A549 treated with RU486 at 1 μM for 4 hours (cell line): ENCODE data around the gene HOXB2. TPM values are rescaled to one million over a fixed set of nuclear protein-coding genes. Genes with fewer than 3 reads are reported as not detected.

ENCODE experiments used
- total RNA-seq: library from RNA; stranded (reverse); fragments of 200-300 nt; extraction: Qiagen RNA extraction; gene quantifications from 5 replicates; pipeline ENCODE4 v1.2.3, GENCODE V29; 2022; ENCODE audit warnings: low read depth

HOXB2 gene
- 0.43 to 1.1 TPM (median 0.53 TPM) in 5 replicates for total RNA-seq

DNA sequence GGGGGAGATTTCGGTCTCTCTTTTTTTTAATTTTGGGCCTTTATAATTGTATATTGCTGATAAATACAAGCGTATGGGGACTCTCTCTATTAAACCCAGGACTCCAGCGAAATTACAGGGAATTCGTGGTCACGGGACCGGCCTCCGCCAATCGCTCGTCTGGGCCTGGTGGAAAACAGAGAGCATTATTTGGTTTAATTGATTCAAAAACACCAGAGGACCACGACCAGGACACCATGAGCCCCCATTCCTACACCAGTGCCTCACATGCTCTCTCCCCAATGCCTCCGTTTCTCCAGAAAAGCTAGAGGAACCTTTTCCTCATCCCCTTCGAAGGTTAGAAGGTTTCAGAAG, at the start of gene HOXB2:
TSS of gene HOXB2 (minus strand) at position 88 of the 354 bp plus-strand sequence. CDS start 198 bp downstream, outside the sequence.

DNA sequence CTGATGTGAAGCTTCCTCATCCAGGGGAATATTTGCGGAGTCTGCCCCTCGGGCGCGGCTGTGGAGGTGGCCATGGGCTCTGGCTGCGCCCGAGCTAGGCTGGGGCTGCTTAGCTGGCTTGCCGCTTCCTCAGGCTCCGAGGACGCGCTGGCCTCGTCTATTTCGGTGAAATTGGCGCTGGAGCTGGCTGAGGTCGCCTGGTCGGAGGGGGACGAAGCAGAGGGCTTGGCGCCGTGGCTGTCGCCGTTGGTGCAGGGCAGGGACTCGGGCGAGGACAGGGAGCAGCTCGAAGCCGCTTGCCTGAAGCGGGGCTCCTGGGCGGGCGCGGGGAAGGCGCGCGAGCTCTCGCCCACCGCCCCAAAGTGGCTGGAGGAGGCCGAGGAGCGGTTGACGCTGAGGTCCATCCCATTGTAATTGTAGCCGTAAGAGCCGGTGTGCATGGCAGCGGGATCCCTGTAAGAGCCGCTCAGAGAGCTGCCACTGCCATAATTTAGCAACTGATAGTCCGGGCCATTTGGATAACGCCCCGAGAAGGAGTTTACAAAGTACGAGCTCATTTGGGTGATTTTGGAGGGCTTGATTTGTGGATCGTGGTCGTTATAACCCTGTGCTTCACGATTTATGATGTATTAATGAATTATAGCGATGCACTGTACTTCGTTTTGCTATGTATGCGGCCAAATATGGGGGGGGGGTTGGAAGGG, 48.4 kb upstream of the HOXB2 start, which contains the start of gene HOXB5:
TSS of gene HOXB5 (minus strand) at position 654 of the 704 bp plus-strand sequence. CDS start at position 557, 97 bp downstream.

DNA sequence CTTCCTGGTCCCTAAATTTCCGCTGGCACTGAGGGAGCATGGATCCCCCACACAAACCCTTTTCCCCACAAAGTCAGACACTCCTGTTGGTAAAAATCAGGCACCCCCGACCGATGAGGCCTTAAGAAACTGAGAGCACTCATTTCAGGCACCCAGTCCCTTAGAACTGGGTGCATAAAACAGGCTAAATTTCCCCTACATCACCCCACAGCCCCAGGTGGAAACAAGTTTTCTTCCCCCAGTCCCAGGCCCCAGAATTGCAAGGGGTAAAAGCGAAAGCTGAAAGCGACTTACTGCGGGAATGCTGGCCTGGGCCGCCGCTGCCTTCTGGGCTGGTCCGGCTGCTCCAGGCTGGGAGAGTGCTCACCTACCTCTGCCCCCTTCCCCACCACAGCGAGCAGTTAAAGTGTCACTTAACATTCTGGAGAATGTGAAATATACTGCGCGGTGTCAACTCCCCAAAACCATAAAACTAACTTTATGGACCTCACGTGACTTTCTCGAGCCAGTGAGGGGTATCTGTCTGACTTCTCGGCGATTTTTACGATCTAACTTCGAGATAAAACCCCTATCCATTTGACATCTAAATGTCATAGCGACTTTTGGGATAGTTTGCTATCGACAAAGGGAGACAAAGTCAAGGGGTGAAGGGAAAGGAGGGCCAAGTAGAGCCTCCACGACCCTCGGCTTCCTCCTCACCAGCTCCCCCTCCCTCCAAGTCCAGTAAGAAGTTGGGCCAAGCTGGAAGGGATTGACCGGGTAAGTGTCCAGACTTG, 45.1 kb upstream of the HOXB2 start, which contains the start of gene HOXB3:
TSS of gene HOXB3 (minus strand) at position 411 of the 776 bp plus-strand sequence. CDS start 37,767 bp downstream, outside the sequence.

DNA sequence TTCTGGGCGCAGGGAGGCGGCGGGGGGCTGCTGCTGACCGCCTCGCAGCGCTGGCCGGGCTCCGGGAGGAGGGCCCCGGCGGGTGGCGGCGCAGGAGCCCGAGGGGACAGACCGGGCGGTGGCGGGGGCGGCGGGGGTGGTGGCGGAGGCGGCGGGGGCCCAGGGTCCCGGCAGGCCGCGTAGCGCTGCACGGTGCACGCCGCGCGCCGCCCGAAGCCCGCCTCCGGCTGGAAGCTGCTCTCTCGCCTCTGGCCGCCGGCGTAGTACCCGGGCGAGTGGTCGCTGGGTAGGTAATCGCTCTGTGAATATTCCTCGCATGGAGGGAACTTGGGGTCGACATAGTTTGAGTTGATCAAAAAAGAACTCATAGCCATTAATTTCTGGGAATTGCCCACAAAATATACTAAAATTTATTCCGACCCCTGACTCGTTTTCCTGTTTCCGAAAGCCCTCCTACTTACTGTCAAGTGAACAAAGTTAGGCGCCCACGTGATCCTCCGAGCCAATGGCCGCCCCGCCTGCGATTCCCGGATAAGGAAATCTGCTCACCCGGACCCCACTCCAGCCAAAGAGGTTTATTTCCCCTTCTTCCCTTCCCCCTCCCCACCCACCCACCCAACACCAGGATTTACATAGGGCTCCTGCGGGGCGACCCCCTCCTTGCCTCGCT, 33.2 kb upstream of the HOXB2 start, which contains the start of gene HOXB4:
TSS of gene HOXB4 (minus strand) at position 405 of the 670 bp plus-strand sequence. CDS start at position 374, 31 bp downstream.

DNA sequence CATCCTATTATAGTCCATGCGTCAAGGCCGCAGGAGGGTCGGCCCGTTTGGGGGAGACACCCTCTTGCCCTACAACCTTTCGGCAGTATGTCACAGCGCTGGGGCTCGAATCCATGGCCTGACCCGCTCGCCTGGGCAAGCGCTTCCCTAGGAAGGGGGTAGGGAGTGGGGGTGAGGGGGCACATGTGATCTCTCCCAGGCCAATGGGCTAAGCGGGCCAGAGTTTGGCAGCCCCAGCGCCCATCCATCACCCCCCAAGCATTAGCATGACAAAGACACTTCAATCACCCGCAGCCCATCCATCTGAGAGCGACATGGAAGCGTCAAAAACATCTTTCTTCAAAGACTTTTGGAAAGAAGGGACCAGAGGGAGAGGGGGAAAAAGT, 14.0 kb downstream of the HOXB2 start, which contains the start of gene HOXB1:
TSS of gene HOXB1 (minus strand) at position 125 of the 386 bp plus-strand sequence. CDS start at position 18, 107 bp downstream.

Other genes with a start within 250 kb of the HOXB2 start
- 0.08 TPM in 1 of 5 replicates, not detected in the others for gene SKAP1, start 114.9 kb downstream of the HOXB2 start, total RNA-seq
- gene HOXB1, start 14.1 kb downstream of the HOXB2 start, total RNA-seq = not detected in 5 replicates
- gene HOXB4, start 33.2 kb upstream of the HOXB2 start, total RNA-seq = 0.09 to 0.15 TPM (median 0.12 TPM) in 3 of 5 replicates, not detected in the others
- 3.9 to 6.7 TPM (median 4.8 TPM) in 5 replicates for gene HOXB3, start 45.1 kb upstream of the HOXB2 start, total RNA-seq
- gene HOXB5, start 48.7 kb upstream of the HOXB2 start, total RNA-seq = 1.5 to 2.9 TPM (median 2.5 TPM) in 5 replicates
- gene HOXB6, start 59.9 kb upstream of the HOXB2 start, total RNA-seq = 4.0 to 6.9 TPM (median 5.4 TPM) in 5 replicates
- 31.1 to 41.0 TPM (median 33.2 TPM) in 5 replicates for gene HOXB7, start 65.9 kb upstream of the HOXB2 start, total RNA-seq
- 7.8 to 12.5 TPM (median 10.2 TPM) in 5 replicates for gene HOXB8, start 70.2 kb upstream of the HOXB2 start, total RNA-seq
- gene HOXB9, start 81.2 kb upstream of the HOXB2 start, total RNA-seq = 7.5 to 8.8 TPM (median 8.6 TPM) in 5 replicates
- gene PRAC1, start 177.4 kb upstream of the HOXB2 start, total RNA-seq = not detected in 5 replicates
- not detected in 5 replicates for gene PRAC2, start 178.1 kb upstream of the HOXB2 start, total RNA-seq
- gene HOXB13, start 183.6 kb upstream of the HOXB2 start, total RNA-seq = 1.6 to 2.4 TPM (median 2.2 TPM) in 5 replicates